HG03097 (cell line): ENCODE measurements around the gene NELFCD.

ENCODE experiments used
- ATAC-seq: cut with Tn5 transposase; IDR thresholded peaks from one replicate; pipeline ENCODE4 v1.9.1; 2021; ENCODE audit not compliant: unreplicated experiment, low FRiP score

NELFCD gene

GRCh38 chr20:58993332-58994248 is 12.5 kb downstream of the NELFCD start:
- ATAC-seq = no peak

- ATAC-seq = no peak
Observed at GRCh38 chr20:58994390-58995159, 13.5 kb downstream of the NELFCD start.

DNA sequence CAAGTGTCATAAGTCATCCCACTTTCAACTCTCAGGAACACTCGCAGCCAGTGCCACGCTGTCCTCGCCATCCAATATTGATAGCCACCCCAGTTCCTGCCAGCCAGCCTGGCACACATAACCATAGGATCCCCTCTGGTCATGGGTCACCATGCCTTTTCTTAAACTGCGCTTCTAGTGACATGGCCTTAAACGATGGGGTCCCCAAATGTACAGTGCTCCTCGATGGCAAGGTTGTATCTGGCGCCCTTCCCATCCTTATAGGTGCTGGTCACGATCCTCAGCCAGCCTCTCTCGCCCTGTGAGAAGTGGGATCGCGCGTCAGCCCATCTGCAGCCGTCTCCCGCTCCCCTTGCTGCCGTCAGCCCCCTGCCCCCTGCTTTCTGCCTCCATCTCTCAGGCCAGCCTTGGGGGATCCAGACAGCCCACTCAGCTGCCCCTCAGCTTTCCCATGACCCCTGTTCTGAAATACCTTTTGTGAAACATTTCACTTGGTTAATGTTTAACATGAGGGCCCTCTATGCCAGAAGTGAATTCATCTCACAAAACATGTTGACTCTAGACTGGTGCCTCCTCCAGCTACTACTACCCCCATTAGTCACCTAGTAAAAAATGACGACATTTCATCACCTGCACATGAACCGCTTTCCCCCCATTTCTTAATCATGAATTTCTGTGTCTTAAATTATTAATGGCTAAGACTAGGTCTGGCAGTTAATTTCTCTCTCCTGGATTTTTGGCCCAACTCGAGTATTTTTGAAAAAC is 14.6 kb downstream of the NELFCD start:
- ATAC-seq = no peak

- ATAC-seq = no peak
Observed at GRCh38 chr20:58996226-58996611, 15.2 kb downstream of the NELFCD start.

DNA sequence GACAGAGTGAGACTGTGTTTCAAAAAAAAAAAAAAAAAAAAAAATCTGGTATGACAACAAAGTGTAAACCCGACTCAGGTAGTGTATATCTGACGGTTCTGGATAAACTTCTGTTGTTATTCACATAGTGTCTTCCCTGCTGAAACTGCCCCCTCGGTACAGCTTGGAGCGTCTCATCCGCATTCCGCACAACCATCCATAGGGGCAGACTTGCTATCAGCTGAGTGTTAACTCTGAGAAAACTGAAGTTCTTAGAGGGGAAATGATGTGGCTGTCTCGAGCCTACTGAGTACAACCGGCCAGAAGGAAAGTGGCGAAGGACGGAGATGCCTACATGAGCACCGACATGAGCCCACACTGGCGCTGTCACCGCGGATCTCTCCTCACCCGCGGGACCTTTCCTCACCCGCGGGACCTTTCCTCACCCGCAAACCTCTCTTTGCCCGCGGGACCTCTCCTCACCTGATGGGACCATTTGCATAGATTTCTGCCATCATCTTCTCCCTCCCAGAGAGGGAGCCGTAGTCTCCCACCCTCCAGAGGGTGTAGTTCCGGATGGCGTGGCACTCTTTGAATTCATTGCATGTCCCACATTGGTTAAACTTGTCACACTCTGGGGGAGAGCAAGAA is 16.2 kb downstream of the NELFCD start:
- no peak for ATAC-seq

DNA sequence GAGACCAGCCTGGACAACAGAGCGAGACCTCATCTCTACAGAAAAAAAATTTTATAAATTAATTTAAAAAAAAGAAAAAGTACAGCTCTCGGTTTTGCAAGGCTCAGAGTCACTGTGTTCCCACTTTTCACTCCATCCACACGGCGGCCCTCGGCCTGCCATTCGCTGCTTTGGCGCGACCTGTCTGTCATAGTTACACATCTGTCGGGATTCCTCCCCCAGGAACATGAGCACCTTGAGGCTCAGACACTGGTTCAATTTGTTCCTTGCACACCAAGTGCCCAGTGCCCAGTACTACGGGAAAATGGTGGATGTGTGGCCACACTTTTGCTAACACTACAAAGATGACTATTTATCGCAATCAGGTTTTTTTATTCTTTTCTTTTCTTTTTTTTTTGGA is 17.6 kb downstream of the NELFCD start:
- no peak for ATAC-seq

DNA sequence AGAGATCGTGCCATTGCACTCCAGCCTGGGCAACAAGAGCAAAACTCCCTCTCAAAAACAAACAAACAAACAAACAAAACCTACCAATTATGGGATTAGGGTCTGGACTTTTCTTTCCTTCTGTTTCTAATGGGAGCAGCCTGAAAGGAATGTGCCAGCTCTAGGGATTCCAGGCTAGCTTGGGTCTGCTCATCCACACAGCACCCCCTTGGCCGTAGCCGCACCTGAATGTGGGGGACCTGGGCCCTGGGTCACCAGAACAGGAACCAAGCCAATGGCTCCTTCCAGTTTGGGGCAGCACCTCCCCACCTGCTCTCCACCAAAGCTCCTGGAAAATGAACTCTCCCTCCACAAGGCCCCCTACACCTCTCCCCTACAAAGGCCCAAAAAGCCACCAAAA is 19.3 kb downstream of the NELFCD start:
- ATAC-seq = no peak

DNA sequence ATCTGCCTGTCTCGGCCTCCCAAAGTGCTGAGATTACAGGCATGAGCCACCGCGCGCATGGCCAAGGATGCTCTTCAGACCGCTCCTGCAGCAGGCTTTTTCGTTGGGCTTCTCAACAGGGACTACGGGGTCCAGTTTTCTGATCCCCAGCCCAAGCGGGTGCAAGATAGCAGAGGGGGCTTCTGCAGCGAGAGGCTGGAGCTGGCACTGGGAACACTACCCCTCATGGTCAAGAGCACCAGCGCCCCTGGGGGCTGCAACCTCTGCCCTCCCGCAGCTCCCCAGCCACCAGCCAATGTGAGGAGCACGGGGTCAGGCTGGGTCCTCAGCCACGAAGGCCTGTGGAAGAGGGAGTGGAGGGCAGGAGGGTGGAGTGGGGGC is 20.0 kb downstream of the NELFCD start:
- ATAC-seq = no peak

DNA sequence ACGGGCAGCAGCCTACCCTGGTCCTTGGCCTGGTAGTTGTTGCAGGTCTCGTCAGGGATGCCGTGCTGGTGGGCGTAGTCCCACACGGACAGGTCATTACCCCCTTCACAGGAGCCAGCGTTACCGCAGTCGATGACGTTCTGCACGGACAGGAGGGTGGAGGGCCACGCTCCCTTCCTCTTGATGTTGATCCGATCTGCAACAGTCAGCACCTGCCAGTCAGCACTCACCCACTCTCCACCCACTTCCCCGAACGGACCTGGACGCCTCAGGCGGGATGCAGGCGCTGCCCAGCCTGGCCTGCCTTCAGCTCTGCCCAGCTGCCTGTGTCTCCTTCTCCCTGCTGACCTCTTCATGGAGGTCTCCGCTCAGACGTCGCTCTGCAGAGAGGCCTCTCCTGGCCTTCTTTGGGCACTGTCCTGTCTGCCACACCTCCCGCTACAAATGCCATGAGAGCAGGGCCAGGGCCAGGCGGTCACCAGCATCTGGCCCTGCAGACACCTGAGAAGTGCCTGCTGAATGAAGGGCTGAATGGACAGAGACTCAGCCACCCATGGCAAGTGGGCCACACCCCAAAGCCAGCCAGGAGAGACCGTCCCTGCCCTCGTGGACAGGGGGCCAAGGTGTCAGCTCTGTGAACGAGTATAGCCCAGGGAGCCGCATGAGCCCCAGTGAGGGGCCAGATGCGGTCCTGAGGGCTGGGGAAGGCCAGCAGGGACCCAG is 20.6 kb downstream of the NELFCD start:
- no peak for ATAC-seq

DNA sequence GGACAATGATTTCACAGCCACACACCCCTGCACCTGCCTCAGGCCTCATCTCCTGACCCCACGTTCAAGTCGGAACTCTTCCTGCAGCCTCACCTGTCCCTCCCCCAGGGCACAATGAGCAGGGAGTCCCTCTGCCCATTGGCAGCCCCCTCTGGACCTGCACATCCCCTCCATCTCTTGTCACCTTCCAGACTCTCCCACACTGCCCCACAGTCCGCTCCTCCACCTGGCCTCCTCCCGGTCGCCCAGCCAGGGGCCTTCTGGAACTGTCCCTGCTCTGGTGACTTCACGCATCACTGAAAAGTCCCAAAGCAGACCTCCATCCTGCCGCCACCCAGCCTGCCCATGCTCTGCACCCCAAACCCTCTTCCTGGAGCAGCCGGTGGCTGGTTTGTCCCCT is 21.3 kb downstream of the NELFCD start:
- ATAC-seq = no peak

DNA sequence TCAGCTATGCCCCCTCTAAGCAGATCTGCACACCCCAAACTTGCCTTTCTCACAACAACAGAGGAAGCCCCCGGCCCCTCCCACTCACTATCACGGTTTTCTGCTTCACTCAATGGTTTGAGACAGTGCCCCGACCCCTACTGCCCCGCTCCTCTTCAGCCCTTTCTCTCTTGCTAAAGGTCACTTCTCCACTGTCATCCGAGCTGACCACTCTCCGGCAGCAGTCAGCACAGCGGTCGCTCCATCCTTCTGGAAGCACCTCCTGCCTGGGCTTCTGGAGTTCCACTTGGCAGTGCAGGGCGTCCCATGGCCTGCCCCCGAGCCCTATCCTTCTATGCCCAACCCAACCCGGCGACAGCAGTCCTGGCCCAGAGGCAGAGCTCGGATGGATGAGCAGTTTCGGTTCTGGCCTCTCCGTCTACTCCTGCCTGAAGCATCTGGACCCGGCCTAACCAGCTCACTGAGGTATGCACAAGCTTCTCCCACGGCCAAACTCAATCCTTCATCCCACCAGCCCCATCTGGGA is 21.9 kb downstream of the NELFCD start:
- ATAC-seq = no peak

GRCh38 chr20:59003836-59004492 is 22.9 kb downstream of the NELFCD start:
- ATAC-seq = no peak

- no peak for ATAC-seq
Observed at GRCh38 chr20:59004493-59004762, 23.4 kb downstream of the NELFCD start.

- ATAC-seq = peak; percentile 61
Observed at GRCh38 chr20:59004763-59005522, 23.9 kb downstream of the NELFCD start.

DNA sequence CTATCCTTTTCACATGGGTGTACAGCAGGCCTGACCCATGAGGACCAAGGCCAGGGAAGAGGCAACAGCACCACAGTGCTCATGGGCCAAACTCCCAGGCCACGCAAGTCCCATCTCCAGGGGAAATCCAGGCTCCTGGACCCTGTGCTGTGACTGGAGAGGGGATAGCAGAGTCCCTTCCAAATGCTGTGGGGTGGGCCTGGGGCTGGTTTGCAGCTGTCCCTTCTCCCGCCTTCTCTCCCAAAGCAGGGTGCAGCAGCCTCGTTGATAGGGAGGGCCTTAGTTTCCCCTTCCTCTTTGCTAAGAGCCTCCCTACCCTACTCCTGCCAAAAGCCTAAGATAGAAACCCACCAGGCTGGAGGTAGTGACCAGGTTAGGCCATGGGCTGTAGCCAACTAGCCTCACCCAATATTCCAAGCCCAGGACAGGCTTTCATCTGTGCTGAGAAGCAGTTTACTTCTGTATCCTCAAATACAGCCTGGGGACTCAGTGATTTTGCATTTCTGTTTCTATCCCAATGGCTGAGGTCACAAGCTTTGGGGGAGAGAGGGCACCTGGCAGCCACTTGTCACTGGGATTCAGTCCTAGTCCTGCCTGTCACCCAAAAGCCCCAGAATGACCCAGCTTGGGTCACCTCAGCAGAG is 24.6 kb downstream of the NELFCD start:
- no peak for ATAC-seq

GRCh38 chr20:59006167-59006863 is 25.3 kb downstream of the NELFCD start:
- ATAC-seq = no peak

GRCh38 chr20:59006864-59007664 is 26.0 kb downstream of the NELFCD start, which contains the start of gene CTSZ:
CTSZ (minus strand) TSS chr20:59007254; CDS start chr20:59007128, 126 bp downstream.
- ATAC-seq = no peak
